Glomerular visceral epithelial cell (primary cell): ENCODE measurements around the gene ARHGAP40.
A peak's percentile ranks its signal among the peaks of the same experiment; 100 is the strongest.

Source experiments
- DNase-seq: peaks from one replicate; pipeline ENCODE4 v3.0.0-alpha.2; 2016; ENCODE audit errors: extremely low spot score

The ARHGAP40 gene

GRCh38 chr20:38617011-38617829, 15.6 kb downstream of the ARHGAP40 start:
- peak; percentile 93 for DNase-seq

- no peak for DNase-seq
These were observed 16.2 kb downstream of the ARHGAP40 start for GRCh38 chr20:38617830-38618196.

GRCh38 chr20:38620441-38620840, 18.8 kb downstream of the ARHGAP40 start:
- DNase-seq: no peak

DNA sequence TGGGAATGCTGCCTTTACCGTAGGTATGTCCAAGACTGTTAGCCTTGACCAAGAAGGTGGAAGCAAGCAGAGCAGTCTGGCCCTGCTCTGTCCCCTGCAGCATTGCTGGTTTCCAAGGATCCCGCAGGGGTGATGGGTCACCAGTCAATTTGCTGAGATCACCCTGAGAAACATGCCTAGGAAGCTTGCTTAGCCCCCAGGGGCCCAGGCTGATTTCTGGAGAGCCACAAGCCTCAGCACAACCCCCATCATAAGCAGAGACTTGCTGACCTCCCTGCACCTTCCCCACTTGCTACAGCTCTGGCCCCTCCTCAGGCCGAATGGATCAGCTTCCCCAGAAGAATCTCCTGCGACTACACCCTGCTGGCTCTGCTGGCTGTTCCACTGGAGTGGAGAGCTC, 21.5 kb downstream of the ARHGAP40 start:
- no peak for DNase-seq

DNA sequence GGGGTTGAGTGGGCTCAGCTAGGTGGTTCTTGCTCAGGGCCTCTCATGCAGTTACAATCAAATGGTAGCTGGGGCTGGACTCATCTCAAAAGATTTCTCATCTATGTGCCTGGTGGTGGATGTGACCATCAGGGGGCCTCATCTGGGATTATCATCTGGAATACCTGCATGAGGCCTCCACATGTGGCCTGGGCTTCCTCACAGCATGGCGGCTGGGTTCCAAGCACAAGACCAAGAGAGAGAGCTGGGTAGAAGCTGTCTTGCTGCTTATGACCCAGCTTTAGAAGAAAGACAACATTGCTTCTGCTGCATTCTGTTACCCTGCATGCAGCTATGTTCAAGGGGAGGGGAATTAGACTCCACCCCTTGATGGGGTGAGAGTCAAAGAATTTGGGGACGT, 22.5 kb downstream of the ARHGAP40 start:
- no peak for DNase-seq

DNA sequence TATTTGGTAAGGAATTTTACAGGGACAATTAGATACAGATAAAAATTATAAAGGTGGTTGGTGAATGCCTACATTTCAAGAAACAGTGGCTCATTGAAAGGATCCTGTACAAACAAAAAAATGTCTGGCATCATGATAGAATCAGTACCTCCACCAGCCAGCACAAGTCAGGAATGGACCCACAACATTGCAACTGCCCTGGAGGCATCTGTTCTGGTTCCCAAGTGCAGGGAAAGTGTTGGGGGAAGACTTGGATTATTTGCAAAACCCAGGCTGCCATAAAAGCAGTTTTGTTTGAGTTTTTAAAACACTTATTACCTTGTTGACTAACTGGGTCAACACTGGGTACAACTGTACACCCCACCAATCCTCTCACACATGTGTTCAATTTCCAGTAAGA, 24.3 kb downstream of the ARHGAP40 start:
- DNase-seq: no peak

DNA sequence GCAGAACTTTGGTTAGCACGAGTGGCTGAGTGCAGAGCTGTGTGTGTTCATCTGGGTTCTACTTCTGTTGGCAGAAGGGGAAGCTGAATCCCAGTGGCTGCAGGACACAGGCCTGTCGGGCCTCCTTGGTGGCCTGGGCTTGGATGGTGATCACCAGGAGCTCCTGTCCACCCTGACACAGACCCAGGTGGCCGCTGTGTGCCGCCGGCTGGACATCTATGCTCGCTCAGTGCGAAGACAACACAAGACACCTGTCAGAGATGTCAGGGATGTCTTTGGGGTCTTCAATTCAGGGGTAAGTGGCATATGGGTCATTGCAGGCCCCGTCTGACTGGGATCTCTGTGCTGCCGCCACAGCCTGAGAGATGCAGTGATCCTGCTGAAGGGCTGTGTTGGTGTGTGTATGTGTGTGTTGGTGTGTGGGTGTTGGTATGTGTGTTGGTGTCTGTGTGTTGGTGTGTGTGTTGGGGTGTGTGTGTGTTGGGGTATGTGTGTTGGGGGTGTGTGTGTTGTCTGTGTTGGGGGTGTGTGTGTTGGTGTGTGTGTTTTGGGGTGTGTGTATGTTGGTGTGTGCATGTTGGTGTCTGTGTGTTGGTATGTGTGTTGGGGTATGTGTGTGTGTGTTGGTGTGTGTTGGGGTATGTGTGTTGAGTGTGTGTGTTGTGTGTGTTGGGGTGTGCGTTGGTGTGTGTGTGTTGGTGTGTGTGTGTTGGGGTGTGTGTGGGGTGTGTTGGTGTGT, 25.5 kb downstream of the ARHGAP40 start:
- no peak for DNase-seq

DNA sequence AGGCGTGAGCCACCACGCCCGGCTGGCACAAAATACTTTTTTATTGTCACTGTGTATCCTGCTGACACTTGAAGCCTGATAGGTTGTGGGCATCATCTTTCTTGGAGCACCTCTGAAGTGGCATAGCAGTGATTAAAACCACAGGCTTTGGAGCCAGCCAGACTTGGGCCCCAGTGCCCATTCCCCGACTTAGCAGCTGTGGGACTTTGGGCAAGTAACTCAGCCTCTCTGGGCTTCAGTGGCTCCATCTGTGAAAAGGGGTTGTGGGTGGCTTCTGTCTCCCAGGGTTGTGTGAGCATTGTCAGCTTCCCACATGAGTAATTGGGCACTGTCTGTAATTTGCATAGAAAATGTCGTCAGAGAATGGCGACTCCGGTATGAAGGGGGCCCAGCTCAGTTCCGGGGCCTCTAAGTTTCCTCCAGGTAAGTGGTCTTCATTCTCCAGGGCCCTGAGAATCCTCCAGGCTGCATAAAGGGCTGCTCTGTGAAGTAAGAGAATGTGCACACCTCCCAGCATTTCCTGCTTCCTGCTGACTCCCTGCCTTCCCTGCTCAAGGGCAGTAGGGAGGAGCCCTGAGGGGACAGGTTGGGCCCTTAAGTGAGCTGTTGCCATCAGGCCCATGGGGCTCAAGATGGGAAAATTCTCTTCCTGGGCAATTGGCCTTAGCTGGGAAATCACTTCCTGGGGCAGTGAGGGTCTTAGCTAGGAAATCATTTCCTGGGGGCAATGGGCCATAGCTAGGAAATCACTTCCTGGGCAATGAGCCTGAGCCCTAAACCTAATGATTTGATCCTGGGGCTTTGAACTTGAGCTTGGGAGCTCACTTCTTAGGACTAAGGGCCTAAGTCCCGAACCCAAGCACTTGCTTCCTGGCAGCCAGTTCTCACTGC, 27.2 kb downstream of the ARHGAP40 start:
- DNase-seq: no peak

- no peak for DNase-seq
These were observed 28.4 kb downstream of the ARHGAP40 start for GRCh38 chr20:38629979-38630378.

GRCh38 chr20:38630727-38631126, 29.1 kb downstream of the ARHGAP40 start:
- DNase-seq: no peak

GRCh38 chr20:38631155-38632022, 29.8 kb downstream of the ARHGAP40 start:
- no peak for DNase-seq

GRCh38 chr20:38633577-38634093, 32.0 kb downstream of the ARHGAP40 start:
- peak; percentile 65 for DNase-seq

DNA sequence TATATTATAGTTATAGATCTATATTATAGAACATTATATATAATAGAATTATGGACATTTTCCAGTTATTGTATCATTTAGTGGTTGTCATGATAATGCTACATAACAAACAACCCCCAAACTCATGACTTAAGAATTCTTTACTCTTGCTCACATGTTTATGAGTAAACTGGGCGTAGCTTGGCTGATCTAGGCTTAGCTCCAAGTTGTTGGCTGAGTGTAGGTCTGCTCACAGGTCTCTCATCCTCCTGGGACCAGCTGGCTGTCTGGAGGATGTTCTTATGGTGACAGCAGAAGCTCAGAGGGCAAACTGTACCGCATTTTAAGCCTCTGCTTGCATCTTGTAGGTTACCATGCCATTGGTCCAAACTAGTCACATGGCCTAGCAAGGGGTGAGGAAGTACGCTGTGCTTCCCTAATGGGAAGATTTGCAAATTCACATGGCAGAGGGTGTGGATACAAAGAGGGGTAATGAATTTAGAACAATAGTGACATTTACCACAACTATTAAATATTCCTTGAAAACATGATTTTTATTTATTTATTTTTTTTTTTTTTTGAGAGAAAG, 34.2 kb downstream of the ARHGAP40 start:
- no peak for DNase-seq

DNA sequence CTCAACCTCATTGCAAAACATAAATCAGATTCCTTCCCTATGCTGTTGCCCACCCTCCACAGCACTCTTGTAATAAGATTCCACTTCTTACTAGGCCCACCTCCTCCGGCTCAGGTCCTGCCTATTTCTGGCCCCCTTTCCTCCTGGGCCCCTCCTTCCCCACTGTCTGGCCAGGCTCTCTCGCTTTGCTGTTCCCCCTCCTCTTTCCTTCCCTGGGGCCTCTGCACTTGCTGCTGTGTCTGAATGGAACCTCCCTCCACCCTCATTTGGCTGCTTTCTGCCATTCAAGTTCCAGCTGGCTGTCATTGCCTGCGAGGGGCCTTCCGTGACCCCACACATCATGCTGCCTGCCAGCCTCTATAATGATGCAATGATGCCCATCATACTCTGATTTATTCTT, 38.9 kb downstream of the ARHGAP40 start:
- no peak for DNase-seq

DNA sequence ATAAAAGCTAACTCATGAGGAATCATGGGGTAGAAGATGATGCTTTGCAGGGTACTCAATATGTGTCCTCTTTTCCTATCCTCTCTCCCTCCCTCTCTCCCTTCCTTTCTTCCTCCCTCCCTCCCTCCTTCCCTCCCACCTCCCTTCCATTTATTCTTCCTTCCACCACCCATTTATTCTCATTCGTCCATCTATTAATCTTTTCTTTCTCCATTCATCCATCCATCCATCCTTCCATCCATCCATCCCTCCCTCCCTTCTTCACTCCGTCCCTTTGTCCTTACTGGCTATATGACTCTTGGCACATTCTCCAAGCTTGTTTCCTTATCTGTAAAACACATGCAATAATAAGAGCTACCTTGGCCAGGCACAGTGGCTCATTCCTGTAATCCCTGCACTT, 40.9 kb downstream of the ARHGAP40 start:
- DNase-seq: no peak

DNA sequence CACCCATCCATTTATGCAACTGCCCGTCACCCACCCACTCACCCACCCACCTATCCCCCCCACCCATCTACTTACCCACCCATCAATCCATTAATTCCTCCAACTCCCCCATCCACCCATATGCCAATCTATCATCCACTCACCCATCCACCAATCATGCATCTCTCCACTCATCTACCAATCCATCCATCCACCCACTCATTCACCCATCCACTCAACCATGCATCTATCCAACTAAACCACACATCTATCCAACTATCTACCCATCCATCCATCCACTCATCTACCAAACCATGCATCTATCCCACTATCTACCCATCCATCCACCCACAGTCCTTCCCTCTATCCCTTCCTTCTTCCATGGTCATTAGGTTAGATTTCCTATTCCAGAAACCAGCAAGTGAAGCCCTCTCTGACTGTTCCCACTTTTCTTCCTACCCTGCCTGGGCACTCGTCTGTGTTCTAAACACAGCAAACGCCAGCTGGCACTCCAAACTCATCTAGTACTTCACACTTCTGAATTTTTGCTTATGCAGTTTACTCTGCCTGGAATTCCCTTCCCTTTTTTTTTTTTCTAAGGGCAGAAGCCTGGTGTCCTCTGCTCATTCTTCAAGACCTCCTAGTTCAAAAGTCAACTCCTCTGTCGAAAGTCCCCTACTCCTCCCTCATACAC, 43.1 kb downstream of the ARHGAP40 start:
- no peak for DNase-seq

DNA sequence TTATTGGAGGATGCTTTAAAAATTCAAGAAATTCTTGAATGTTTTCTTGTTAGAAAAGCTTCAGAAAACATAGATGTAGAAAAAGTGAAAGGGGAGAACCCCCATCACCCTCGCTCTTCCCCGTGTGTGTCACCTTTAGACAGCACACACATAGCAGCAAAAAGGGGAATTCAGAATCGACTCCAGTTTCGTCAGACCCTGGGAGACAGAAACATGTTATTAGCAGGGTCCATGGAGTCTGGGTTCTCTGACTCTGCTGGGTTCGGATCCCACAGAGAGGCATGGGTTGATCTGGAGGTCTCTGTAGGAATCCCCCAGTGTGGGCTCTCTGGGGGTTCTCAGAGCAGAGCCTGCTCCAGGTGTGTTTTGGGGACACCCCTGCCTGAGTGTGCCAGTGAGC, 43.7 kb downstream of the ARHGAP40 start:
- DNase-seq: no peak

DNA sequence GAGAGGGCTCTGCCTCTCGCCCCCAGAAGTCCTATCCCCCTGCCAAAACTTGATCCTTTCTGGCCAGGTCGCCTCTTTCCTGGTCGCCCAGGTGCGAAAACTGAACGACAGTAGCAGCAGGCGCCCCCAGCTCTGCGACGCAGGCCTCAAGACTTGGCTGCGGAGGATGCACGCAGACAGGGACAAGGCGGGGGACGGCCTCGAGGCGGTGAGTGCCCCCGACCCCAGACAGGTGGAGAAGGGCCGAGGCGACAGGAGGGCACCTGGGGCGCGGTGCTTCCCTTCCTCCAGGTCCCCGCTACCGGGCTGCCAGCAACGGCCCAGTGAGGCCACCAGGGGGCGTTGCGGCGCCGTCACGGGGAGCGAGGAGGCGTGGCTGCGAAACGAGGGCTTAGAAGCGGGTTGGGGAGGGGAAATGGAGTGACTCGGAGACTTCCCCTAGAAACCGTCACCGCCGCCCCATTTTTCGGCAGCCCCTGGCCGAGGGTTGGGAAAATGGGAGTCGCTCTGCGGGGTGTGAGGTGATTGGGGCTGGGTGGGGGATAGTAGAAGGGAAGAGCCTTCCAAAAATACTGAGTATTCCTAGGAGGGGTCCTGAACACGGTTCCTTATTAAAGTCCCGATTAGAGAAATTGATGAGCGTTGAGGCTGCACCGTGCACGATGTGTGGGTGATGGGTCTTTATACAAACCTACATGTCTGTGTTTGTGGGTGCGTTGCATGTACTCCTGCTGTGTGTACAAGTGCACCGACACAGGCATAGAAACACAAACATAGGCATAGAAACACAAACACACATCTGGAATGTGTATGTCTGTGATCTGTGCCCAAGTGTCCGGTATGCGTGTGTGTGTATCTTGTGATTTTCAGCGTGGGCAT, 44.6 kb downstream of the ARHGAP40 start:
- DNase-seq: peak; percentile 76

- no peak for DNase-seq
These were observed 47.8 kb downstream of the ARHGAP40 start for GRCh38 chr20:38649275-38649891.
